K562 (cell line): Measurements from ENCODE around the gene RUNX1. TPM values are rescaled to one million over a fixed set of nuclear protein-coding genes. Genes with fewer than 3 reads are reported as not detected.

Experiments
- ATAC-seq: fragments of 200-7000 bp; cut with Tn5 transposase; 3 replicates; pipeline ENCODE4 v1.9.1; 2020; ENCODE audit warnings: moderate library complexity
- BruUV-seq: library from RNA; stranded (reverse); fragments of 400-500 nt; replicated peaks from 2 replicates; lab custom pipeline; 2021; lab: Mats Ljungman, UMichigan
- CTCF ChIA-PET: fragments of 300-600 bp; formaldehyde crosslinking; extraction: SDS; loops from one replicate; lab custom pipeline; 2021; ENCODE audit warnings: low intra/inter-chr PET ratio; lab: Yijun Ruan, JAX
- POLR2A ChIA-PET: fragments of 300-600, 350-650 bp; sonication (Branson Sonifier 250); formaldehyde crosslinking; extraction: SDS; loops from one replicate; lab custom pipeline; 2021; ENCODE audit warnings: antibody characterized with exemption, inconsistent platforms; lab: Yijun Ruan, JAX
- DNase-seq, 4 experiments: peaks; one replicate each; pipeline versions ENCODE4 v3.0.0 to v3.0.0-alpha.2; 2011 to 2018; ENCODE audit warnings: low spot score in 3 of 4, mixed read lengths in 3 of 4; ENCODE audit errors: extremely low read depth in 1 of 4
- FAIRE-seq: peaks from 2 replicates; lab custom pipeline; 2011; peaks lifted over from hg19 to GRCh38; lab: Jason Lieb, UNC
- H2AFZ ChIP-seq: 2 replicates; pipeline ENCODE4 v1.6.0; 2011; ENCODE audit warnings: low read depth, low read length, control low read depth, inconsistent platforms
- H3K27ac ChIP-seq: fragments of 200-600 bp; 3 replicates; pipeline ENCODE4 v1.8.0; 2011; ENCODE audit warnings: low read depth, mild to moderate bottlenecking, control low read depth, inconsistent platforms, low read length, moderate library complexity, mixed read lengths; ENCODE audit errors: extremely low read depth
- H3K27me3 ChIP-seq, 2 experiments: fragments of 300-600 bp in 1 of 2; 2 replicates in 1 of 2; 3 replicates in 1 of 2; pipeline versions ENCODE4 v1.6.0 to v1.8.0; 2011; ENCODE audit warnings: inconsistent platforms in 2 of 2, low read length in 2 of 2, mild to moderate bottlenecking in 1 of 2, mixed read lengths in 1 of 2, moderate library complexity in 1 of 2; ENCODE audit not compliant: control insufficient read depth in 2 of 2, insufficient read depth in 2 of 2
- H3K36me3 ChIP-seq: fragments of 300-600 bp; 3 replicates; pipeline ENCODE4 v1.8.0; 2011; ENCODE audit warnings: mild to moderate bottlenecking, low read length, inconsistent platforms; ENCODE audit not compliant: control insufficient read depth, insufficient read depth
- H3K4me1 ChIP-seq, 2 experiments: fragments of 200-600 bp in 1 of 2; replicated peaks in 1 of 2; 2 replicates in 1 of 2; 3 replicates in 1 of 2; pipeline versions ENCODE4 v1.5.1 to v1.8.0; 2011; ENCODE audit warnings: inconsistent platforms in 2 of 2, low read length in 2 of 2, mild to moderate bottlenecking in 1 of 2, mixed read lengths in 1 of 2, moderate library complexity in 1 of 2; ENCODE audit not compliant: control insufficient read depth in 2 of 2, insufficient read depth in 2 of 2
- H3K4me2 ChIP-seq: 2 replicates; pipeline ENCODE4 v1.6.1; 2011; ENCODE audit warnings: low read length, control low read depth, inconsistent platforms, mixed read lengths; ENCODE audit not compliant: insufficient read depth
- H3K4me3 ChIP-seq: fragments of 200-600 bp; sonication (generic), shearing (Covaris generic); 2 replicates; pipeline ENCODE4 v1.5.1; 2016; ENCODE audit warnings: control low read depth, inconsistent platforms
- H3K79me2 ChIP-seq: fragments of 200-600 bp; 3 replicates; pipeline ENCODE4 v1.8.0; 2011; ENCODE audit warnings: low read length, inconsistent platforms; ENCODE audit not compliant: control insufficient read depth, insufficient read depth
- H3K9ac ChIP-seq, 2 experiments: 2 replicates each; pipeline versions ENCODE4 v1.6.0 to v1.6.1; 2011; ENCODE audit warnings: low read depth in 2 of 2, low read length in 2 of 2, control low read depth in 1 of 2, inconsistent platforms in 1 of 2, mild to moderate bottlenecking in 1 of 2, mixed read lengths in 1 of 2; ENCODE audit not compliant: insufficient read depth in 1 of 2
- H3K9me1 ChIP-seq: one replicate; pipeline ENCODE4 v1.6.0; 2011; ENCODE audit warnings: inconsistent platforms, mild to moderate bottlenecking, low read length, moderate library complexity; ENCODE audit not compliant: control insufficient read depth, insufficient read depth
- H3K9me3 ChIP-seq: replicated peaks from 2 replicates; pipeline ENCODE4 v1.5.1; 2011; ENCODE audit warnings: low read depth, low read length, inconsistent platforms; ENCODE audit not compliant: control insufficient read depth, insufficient read depth
- H4K20me1 ChIP-seq: replicated peaks from 2 replicates; pipeline ENCODE4 v1.6.1; 2011; ENCODE audit warnings: low read length, inconsistent platforms, mixed read lengths; ENCODE audit not compliant: control insufficient read depth, insufficient read depth
- ARID1B ChIP-seq: fragments of 450-650 bp; IDR thresholded peaks from 2 replicates; pipeline ENCODE4 v1.6.1; 2016; ENCODE audit warnings: antibody characterized with exemption, mild to moderate bottlenecking, inconsistent platforms
- DMBX1 ChIP-seq: fragments of 250-450 bp; sonication (Bioruptor Pico); IDR thresholded peaks from 2 replicates; pipeline ENCODE4 v1.8.0; 2022; ENCODE audit warnings: inconsistent platforms, mild to moderate bottlenecking, moderate library complexity, borderline replicate concordance
- GABPB1 ChIP-seq: sonication (generic); formaldehyde crosslinking; IDR thresholded peaks from 2 replicates; pipeline ENCODE4 v1.8.0; 2022; ENCODE audit warnings: mild to moderate bottlenecking, missing genetic modification reagents
- MYC ChIP-seq, 2 experiments: fragments of 250-450 bp in 1 of 2; sonication (Bioruptor Pico) in 1 of 2; IDR thresholded peaks; 2 replicates each; pipeline versions ENCODE4 v1.5.1 to v1.6.1; 2012 to 2021; ENCODE audit warnings: low read depth in 2 of 2, borderline replicate concordance in 1 of 2, improper control_type of control experiment in 1 of 2, low read length in 1 of 2, mild to moderate bottlenecking in 1 of 2, moderate library complexity in 1 of 2
- NCOR1 ChIP-seq: fragments of 450-650 bp; IDR thresholded peaks from 2 replicates; pipeline ENCODE4 v1.6.1; 2016; ENCODE audit warnings: mild to moderate bottlenecking, moderate library complexity
- PTRF ChIP-seq: fragments of 450-650 bp; IDR thresholded peaks from 2 replicates; pipeline ENCODE4 v1.6.1; 2016; ENCODE audit warnings: mild to moderate bottlenecking, missing genetic modification characterization, missing compliant biosample characterization
- ZBTB7A ChIP-seq: IDR thresholded peaks from 2 replicates; pipeline ENCODE4 v1.6.1; 2011; ENCODE audit warnings: low read depth, mild to moderate bottlenecking, low read length, moderate library complexity, borderline replicate concordance; ENCODE audit not compliant: control insufficient read depth
- WGBS: fragments of 100-300 bp; shearing (Covaris generic); methylation state at CpG from one replicate; pipeline ENCODE4 v1.1.6; 2016; ENCODE audit warnings: low coverage, mixed read lengths; ENCODE audit not compliant: insufficient coverage; ENCODE audit errors: missing lambda C conversion rate; 5-methylcytosine and 5-hydroxymethylcytosine counted together
- in situ Hi-C: fragments of 300-500 bp; cut with MboI; formaldehyde crosslinking; loops from 4 replicates; pipeline ENCODE4 v1.15.0; 2018; ENCODE audit warnings: inconsistent platforms, mixed read lengths
- intact Hi-C: fragments of 100-400 bp; cut with micrococcal nuclease; formaldehyde crosslinking; loops from 2 replicates; pipeline ENCODE4 v1.14.2; 2022
- polyA plus RNA-seq, 8 experiments: library from polyadenylated mRNA; depleted of rRNA in 4 of 8; stranded (reverse) in 5 of 8; unstranded in 3 of 8; fragments of >200 nt; fragmentation: Nextera tagmentation in 2 of 8; fragmentation: Illumina TruSeq in 1 of 8; extraction: Ambion mirVana in 2 of 8; extraction: Trizol in 1 of 8; gene quantifications; 2 replicates each; pipeline versions ENCODE4 v1.2.1 to v1.2.3, GENCODE V29; 2011 to 2014; ENCODE audit warnings: inconsistent platforms in 1 of 8, missing spikeins in 1 of 8
- total RNA-seq, 7 experiments: library from RNA; depleted of rRNA in 6 of 7; stranded (reverse); fragments of >200 nt in 6 of 7; fragmentation: Illumina TruSeq in 2 of 7; extraction: Trizol in 2 of 7; gene quantifications; 2 replicates each; pipeline versions ENCODE4 v1.2.1 to v1.2.3, GENCODE V29; 2011 to 2021; ENCODE audit warnings: low replicate concordance in 1 of 7
- TF ChIP-seq, protein P1 (sequence below): sonication (generic); formaldehyde crosslinking; IDR thresholded peaks from 2 replicates; pipeline ENCODE4 v1.4.0; 2020; ENCODE audit warnings: mild to moderate bottlenecking, missing genetic modification reagents
- TF ChIP-seq, protein P2 (sequence below): fragments of 450-650 bp; IDR thresholded peaks from 2 replicates; pipeline ENCODE4 v1.6.1; 2018; ENCODE audit not compliant: partially characterized antibody

RUNX1 gene
- total and polyA plus RNA-seq, 9 of the 15 experiments (the other 6 are each of a cell fraction or from before 2014, with no cell fraction given) = 2.2 to 68.6 (median 17.8) TPM

DNA sequence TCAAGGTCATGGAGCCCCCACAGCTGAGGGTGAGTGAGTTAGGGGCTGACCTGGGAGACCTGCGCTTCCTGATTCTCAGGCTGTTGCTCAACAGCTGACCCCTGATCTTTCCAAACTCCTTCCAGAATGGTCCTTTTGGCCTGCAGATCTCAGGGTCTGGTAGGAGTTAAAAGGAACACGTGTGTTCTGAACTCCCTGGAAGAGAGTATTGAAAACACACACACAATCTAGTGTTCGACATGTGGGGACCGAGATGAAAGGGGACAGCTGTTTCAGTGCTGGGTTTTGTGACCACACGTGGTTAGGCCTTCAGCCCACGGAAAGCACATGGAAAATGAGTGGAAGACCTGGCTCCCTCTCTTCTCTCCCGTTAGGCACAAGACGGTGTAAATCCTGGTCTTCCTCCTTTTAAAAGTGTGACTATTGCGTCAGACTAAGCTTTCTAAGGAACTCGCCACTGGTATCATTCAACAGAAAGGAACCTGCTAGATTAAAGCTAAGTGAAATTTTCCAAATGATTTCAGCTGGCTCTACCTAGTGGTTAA is 49.6 kb downstream of the RUNX1 start (continued):
- no peak; the same call in 1 of the 2 replicates for TF ChIP-seq MYC (IDR thresholded peaks at IDR 0.05; ENCODE audit: low read depth, low read length)
- 0 out of 2 replicates have a peak, but pooled peaks have one; percentile 15 for TF ChIP-seq MYC (CRISPR knock-in tag; IDR thresholded peaks at IDR 0.05; ENCODE audit: borderline replicate concordance, low read depth)
- no peak for TF ChIP-seq NCOR1

DNA sequence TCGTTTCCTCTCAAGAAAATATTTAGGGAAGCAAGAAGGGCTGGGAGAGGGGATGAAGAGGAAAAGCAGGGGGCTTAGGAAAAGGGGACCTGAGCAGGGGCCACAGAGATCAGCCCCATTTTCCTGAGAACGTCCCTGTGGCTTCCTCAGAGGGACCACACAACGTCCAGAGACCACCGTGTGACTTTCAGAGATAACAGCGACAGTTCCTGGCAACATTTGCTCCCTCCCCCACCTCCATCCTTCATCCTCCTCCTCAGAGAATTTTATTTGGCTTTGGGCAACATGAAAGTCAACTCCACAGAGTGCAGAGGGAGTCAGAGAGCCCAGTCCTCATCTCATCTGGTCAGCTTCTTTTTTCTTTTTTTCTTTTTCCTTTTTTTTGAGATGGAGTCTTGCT is 50.9 kb downstream of the RUNX1 start:
- H3K27ac ChIP-seq = peak overlapping the region; percentile 40; the same call in 2 of the 3 replicates
- H3K4me1 ChIP-seq = peaks cover 32 to 65% of the 10 kb centered on the region in 2 experiments
- no peak overlapping the region for H3K9ac ChIP-seq
- no peaks in the 10 kb centered on the region; the same call in 1 of the 2 replicates for H3K9me3 ChIP-seq
- ChIA-PET CTCF (no interaction called here), POLR2A (interaction anchor here (1.9 to 2.2 kb wide), 2 partner anchors 9 to 15 kb away, joined by 5 read pairs; no protein-coding TSS in a partner anchor)
- intact Hi-C loops = loop anchor here (5.0 kb wide), 1 partner anchor 91 kb away; no protein-coding TSS in a partner anchor
- DNase-seq = no peak
- no peak for ATAC-seq
- H3K36me3 ChIP-seq = no peaks in the 10 kb centered on the region; the same call in 2 of the 3 replicates
- H3K9me1 ChIP-seq = no peaks in the 10 kb centered on the region
- H3K4me3 ChIP-seq = no peak overlapping the region
- H3K79me2 ChIP-seq = no peaks in the 10 kb centered on the region; the same call in 2 of the 3 replicates
- in situ Hi-C loops = no loop called here
- FAIRE-seq = peak; percentile 49
- BruUV-seq = no TSS peak
- H4K20me1 ChIP-seq = no peaks in the 10 kb centered on the region
- no peaks in the 10 kb centered on the region for H3K27me3 ChIP-seq
- peak overlapping the region; percentile 32; the same call in 1 of the 2 replicates for H3K4me2 ChIP-seq
- WGBS = 8% methylated on average over 5 of the region's 5 CpGs
- TF ChIP-seq GABPB1 (CRISPR knock-in tag) = no peak
- TF ChIP-seq DMBX1 (CRISPR knock-in tag) = peak; percentile 11; the same call in 1 of the 2 replicates
- TF ChIP-seq, protein P1, sequence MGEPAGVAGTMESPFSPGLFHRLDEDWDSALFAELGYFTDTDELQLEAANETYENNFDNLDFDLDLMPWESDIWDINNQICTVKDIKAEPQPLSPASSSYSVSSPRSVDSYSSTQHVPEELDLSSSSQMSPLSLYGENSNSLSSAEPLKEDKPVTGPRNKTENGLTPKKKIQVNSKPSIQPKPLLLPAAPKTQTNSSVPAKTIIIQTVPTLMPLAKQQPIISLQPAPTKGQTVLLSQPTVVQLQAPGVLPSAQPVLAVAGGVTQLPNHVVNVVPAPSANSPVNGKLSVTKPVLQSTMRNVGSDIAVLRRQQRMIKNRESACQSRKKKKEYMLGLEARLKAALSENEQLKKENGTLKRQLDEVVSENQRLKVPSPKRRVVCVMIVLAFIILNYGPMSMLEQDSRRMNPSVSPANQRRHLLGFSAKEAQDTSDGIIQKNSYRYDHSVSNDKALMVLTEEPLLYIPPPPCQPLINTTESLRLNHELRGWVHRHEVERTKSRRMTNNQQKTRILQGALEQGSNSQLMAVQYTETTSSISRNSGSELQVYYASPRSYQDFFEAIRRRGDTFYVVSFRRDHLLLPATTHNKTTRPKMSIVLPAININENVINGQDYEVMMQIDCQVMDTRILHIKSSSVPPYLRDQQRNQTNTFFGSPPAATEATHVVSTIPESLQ = no peak
- TF ChIP-seq PTRF = no peak
- 0 out of 2 replicates have a peak, but pooled peaks have one; percentile 19 for TF ChIP-seq ARID1B
- TF ChIP-seq, protein P2, sequence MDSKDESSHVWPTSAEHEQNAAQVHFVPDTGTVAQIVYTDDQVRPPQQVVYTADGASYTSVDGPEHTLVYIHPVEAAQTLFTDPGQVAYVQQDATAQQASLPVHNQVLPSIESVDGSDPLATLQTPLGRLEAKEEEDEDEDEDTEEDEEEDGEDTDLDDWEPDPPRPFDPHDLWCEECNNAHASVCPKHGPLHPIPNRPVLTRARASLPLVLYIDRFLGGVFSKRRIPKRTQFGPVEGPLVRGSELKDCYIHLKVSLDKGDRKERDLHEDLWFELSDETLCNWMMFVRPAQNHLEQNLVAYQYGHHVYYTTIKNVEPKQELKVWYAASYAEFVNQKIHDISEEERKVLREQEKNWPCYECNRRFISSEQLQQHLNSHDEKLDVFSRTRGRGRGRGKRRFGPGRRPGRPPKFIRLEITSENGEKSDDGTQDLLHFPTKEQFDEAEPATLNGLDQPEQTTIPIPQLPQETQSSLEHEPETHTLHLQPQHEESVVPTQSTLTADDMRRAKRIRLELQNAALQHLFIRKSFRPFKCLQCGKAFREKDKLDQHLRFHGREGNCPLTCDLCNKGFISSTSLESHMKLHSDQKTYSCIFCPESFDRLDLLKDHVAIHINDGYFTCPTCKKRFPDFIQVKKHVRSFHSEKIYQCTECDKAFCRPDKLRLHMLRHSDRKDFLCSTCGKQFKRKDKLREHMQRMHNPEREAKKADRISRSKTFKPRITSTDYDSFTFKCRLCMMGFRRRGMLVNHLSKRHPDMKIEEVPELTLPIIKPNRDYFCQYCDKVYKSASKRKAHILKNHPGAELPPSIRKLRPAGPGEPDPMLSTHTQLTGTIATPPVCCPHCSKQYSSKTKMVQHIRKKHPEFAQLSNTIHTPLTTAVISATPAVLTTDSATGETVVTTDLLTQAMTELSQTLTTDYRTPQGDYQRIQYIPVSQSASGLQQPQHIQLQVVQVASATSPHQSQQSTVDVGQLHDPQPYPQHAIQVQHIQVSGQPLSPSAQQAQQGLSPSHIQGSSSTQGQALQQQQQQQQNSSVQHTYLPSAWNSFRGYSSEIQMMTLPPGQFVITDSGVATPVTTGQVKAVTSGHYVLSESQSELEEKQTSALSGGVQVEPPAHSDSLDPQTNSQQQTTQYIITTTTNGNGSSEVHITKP = peak; percentile 25
- peak; percentile 40; the same call in 1 of the 2 replicates for TF ChIP-seq ZBTB7A
- H2AFZ ChIP-seq = peak overlapping the region; percentile 66
